ENCODE data around the gene COPS4. TPM values are rescaled to one million over a fixed set of nuclear protein-coding genes. Genes with fewer than 3 reads are reported as not detected.
"Not testable (repeated sequence)": the region's sequence is repeated elsewhere in the genome, so short reads cannot be mapped to it uniquely, and the experiment has no call there.

COPS4 gene
- polyA plus RNA-seq, 1 donor (not counting 4 experiments of a cell fraction or from before 2014, with no cell fraction given), result 50.2 TPM

- H4K20me1 ChIP-seq (ENCODE audit: control insufficient read depth, extremely low read depth, insufficient read depth, low read length), result no peaks in the 10 kb centered on the region
- no peak overlapping the region for H3K4me3 ChIP-seq (ENCODE audit: control insufficient read depth in 2 of 3, extremely low read depth in 1 of 3, insufficient read depth in 2 of 3, low read depth in 1 of 3, low read length in 3 of 3)
- no peaks in the 10 kb centered on the region for H3K9me3 ChIP-seq (ENCODE audit: control insufficient read depth, low read depth, low read length)
- no peaks in the 10 kb centered on the region for H3K9me1 ChIP-seq (ENCODE audit: control insufficient read depth, extremely low read depth, insufficient read depth, low read length)
- dilution Hi-C loops (cut with MboI; ENCODE audit: extremely low pct_ligation_motif_present, low sequenced_read_pairs), result no loop called here
- TF ChIP-seq CTCF (optimal IDR thresholded peaks at IDR 0.05 in 1 of 3, IDR thresholded peaks at IDR 0.05 in 1 of 3, conservative IDR thresholded peaks at IDR 0.05 in 1 of 3; ENCODE audit: extremely low read depth in 1 of 3, insufficient read depth in 2 of 3, low read length in 3 of 3) (no peak), EZH2 (IDR thresholded peaks at IDR 0.05; ENCODE audit: low read length) (no peak)
- H3K9ac ChIP-seq (ENCODE audit: control insufficient read depth, extremely low read depth, insufficient read depth, low read length), result no peak overlapping the region
- DNase-seq (ENCODE audit: low read depth, low spot score) (no peak), FAIRE-seq (no peak)
- no peaks in the 10 kb centered on the region for H3K4me1 ChIP-seq (ENCODE audit: control insufficient read depth, extremely low read depth, insufficient read depth, low read length)
- no peaks in the 10 kb centered on the region for H3K36me3 ChIP-seq (ENCODE audit: control insufficient read depth in 2 of 2, extremely low read depth in 1 of 2, insufficient read depth in 2 of 2, low read length in 2 of 2)
- H3K27me3 ChIP-seq (ENCODE audit: control insufficient read depth, extremely low read depth, insufficient read depth, low read length), result no peaks in the 10 kb centered on the region
- no peak overlapping the region for H3K4me2 ChIP-seq (ENCODE audit: control insufficient read depth, extremely low read depth, insufficient read depth, low read depth, low read length)
- H3K27ac ChIP-seq (ENCODE audit: control insufficient read depth, insufficient read depth, low read length), result no peak overlapping the region
- H3K79me2 ChIP-seq (ENCODE audit: control insufficient read depth, insufficient read depth, low read length), result no peaks in the 10 kb centered on the region
- no peak overlapping the region for H2AFZ ChIP-seq (ENCODE audit: control insufficient read depth, low read length)
Measured at GRCh38 chr4:83022724-83023450, 12.1 kb upstream of the COPS4 start.

- not testable (repeated sequence) for H3K9ac ChIP-seq (ENCODE audit: control insufficient read depth, extremely low read depth, insufficient read depth, low read length)
Measured at GRCh38 chr4:83023599-83023998, 11.4 kb upstream of the COPS4 start.

GRCh38 chr4:83024233-83024632 is 10.8 kb upstream of the COPS4 start:
- Histone ChIP-seq H3K36me3 (ENCODE audit: control insufficient read depth in 2 of 2, extremely low read depth in 1 of 2, insufficient read depth in 2 of 2, low read length in 2 of 2) (no peaks in the 10 kb centered on the region), H3K27ac (ENCODE audit: control insufficient read depth, insufficient read depth, low read length) (no peak overlapping the region), H3K4me1 (ENCODE audit: control insufficient read depth, extremely low read depth, insufficient read depth, low read length) (no peaks in the 10 kb centered on the region), H3K4me2 (ENCODE audit: control insufficient read depth, extremely low read depth, insufficient read depth, low read depth, low read length) (no peak overlapping the region), H2AFZ (ENCODE audit: control insufficient read depth, low read length) (no peak overlapping the region), H3K9ac (ENCODE audit: control insufficient read depth, extremely low read depth, insufficient read depth, low read length) (no peak overlapping the region), H3K9me1 (ENCODE audit: control insufficient read depth, extremely low read depth, insufficient read depth, low read length) (no peaks in the 10 kb centered on the region), H3K27me3 (ENCODE audit: control insufficient read depth, extremely low read depth, insufficient read depth, low read length) (no peaks in the 10 kb centered on the region), H3K79me2 (ENCODE audit: control insufficient read depth, insufficient read depth, low read length) (no peaks in the 10 kb centered on the region), H3K9me3 (ENCODE audit: control insufficient read depth, low read depth, low read length) (no peaks in the 10 kb centered on the region), H3K4me3 (ENCODE audit: control insufficient read depth in 2 of 3, extremely low read depth in 1 of 3, insufficient read depth in 2 of 3, low read depth in 1 of 3, low read length in 3 of 3) (no peak overlapping the region), H4K20me1 (ENCODE audit: control insufficient read depth, extremely low read depth, insufficient read depth, low read length) (no peaks in the 10 kb centered on the region)
- TF ChIP-seq CTCF (optimal IDR thresholded peaks at IDR 0.05 in 1 of 3, IDR thresholded peaks at IDR 0.05 in 1 of 3, conservative IDR thresholded peaks at IDR 0.05 in 1 of 3; ENCODE audit: extremely low read depth in 1 of 3, insufficient read depth in 2 of 3, low read length in 3 of 3) (no peak), EZH2 (IDR thresholded peaks at IDR 0.05; ENCODE audit: low read length) (no peak)
- dilution Hi-C loops (cut with MboI; ENCODE audit: extremely low pct_ligation_motif_present, low sequenced_read_pairs), result no loop called here
- FAIRE-seq (no peak), DNase-seq (ENCODE audit: low read depth, low spot score) (no peak)

More at GRCh38 chr4:83023599-83023998, 11.4 kb upstream of the COPS4 start:
- H2AFZ ChIP-seq (ENCODE audit: control insufficient read depth, low read length); DNase-seq (ENCODE audit: low read depth, low spot score); H3K27ac ChIP-seq (ENCODE audit: control insufficient read depth, insufficient read depth, low read length); H3K4me1 ChIP-seq (ENCODE audit: control insufficient read depth, extremely low read depth, insufficient read depth, low read length); H3K9me3 ChIP-seq (ENCODE audit: control insufficient read depth, low read depth, low read length); H3K36me3 ChIP-seq (ENCODE audit: control insufficient read depth in 2 of 2, extremely low read depth in 1 of 2, insufficient read depth in 2 of 2, low read length in 2 of 2); H3K79me2 ChIP-seq (ENCODE audit: control insufficient read depth, insufficient read depth, low read length); H3K4me2 ChIP-seq (ENCODE audit: control insufficient read depth, extremely low read depth, insufficient read depth, low read depth, low read length); H3K9me1 ChIP-seq (ENCODE audit: control insufficient read depth, extremely low read depth, insufficient read depth, low read length); H3K4me3 ChIP-seq (ENCODE audit: control insufficient read depth in 2 of 3, extremely low read depth in 1 of 3, insufficient read depth in 2 of 3, low read depth in 1 of 3, low read length in 3 of 3); dilution Hi-C loops (cut with MboI; ENCODE audit: extremely low pct_ligation_motif_present, low sequenced_read_pairs); H3K27me3 ChIP-seq (ENCODE audit: control insufficient read depth, extremely low read depth, insufficient read depth, low read length); FAIRE-seq; H4K20me1 ChIP-seq (ENCODE audit: control insufficient read depth, extremely low read depth, insufficient read depth, low read length): not testable (repeated sequence)
